NCI-H526 (cell line): Measurements from ENCODE around the gene PIGX.
A peak's percentile ranks its signal among the peaks of the same experiment; 100 is the strongest.

ENCODE experiments used
- DNase-seq, 2 experiments: peaks; one replicate each; lab custom pipeline; 2025; lab: John Stamatoyannopoulos, UW

The PIGX gene

DNA sequence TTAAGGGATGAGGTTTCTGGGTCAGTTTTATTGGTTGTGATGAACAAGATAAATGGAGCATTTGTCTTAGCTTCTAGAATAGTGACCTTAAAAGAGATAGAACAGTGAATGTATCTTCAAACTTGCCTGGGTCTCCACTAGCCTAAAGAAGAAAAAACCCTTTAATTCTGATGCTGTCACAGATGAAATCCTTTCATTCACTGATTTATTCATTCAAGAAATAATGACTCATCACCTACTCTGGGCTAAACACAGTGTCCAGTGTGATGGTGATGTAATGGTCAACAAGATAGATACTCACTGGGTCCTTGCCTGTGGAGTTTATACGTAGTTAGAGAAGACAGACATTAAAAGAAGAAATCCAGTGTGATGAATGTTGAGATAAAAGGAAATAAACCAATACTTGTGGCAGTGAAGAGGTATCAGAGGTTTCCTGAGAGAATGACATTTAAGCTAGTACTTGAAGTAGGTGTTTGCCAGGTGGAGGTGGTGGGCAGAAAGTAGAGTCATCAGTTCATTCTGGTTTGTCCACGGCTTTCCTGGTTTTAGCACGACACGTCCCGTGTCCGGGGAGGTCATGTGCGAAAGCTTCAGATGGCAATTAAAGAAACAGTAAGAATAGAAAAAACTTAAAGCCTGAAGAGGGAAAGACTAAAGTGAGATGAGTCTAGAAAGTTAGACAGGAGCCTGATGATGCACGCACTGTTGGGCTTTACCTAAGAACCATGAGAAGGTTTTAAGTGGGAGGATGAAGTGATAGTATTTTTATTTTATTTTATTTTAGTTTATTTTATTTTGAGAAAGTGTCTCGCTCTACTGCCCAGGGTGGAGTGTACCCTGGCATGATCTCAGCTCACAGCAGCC lies 45.9 kb downstream of the PIGX start:
- DNase-seq = no peak

DNA sequence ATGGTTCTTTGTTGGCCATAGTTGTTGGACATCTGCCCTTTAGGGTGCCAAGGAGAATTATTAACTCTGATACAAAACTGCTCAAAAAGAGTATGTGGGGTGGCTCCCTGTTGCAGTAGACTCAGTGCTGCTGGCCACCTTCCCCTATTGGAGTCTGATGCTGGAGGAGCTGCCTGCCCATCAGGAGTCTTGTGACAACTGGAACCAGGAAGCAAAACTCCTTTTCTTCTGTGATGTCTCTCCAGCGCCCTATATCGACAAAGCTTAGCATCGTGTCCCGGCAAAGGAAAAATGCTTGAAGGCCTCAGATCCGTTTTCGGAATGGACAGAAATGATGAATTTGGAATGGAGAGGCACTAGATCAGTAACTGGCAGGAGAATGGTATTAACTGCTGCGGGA lies 51.0 kb downstream of the PIGX start:
- DNase-seq = no peak

DNA sequence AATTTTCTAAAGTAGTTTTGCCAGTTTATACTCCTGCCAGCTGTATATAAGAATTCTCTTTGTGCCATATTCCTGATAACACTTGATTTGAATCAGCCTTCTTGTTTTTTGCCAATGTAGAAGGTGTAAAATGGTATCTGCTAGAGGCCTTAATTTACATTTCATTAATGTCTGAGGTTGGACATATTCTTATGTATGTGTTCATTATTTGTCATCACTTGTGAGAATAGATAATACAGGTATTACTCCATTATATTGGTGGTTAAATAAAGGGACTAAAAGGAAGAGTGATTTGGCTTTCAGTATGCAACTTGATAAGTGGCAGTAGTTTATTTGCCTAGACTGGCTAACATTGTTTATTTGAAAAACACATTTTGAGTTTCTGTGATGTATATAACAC lies 53.3 kb downstream of the PIGX start:
- no peak for DNase-seq

DNA sequence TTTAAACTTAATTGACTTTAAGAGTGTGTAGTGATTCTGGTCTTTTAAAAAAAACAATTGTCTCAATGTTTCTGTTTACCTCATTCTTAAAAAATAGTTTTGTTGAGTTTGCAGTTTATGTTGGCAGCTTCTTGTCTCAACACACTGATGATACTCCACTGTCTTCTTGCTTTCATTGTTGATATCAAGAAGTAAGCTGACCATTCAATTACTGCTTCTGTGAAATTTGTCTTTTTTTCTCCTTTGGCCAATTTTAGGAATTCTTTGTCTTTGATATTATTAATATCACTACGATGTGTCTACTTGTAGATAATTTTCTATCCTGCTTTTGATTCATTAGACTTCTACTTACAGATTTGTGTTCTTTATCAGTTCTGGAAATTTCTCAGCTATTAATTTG lies 58.9 kb downstream of the PIGX start:
- no peak for DNase-seq

DNA sequence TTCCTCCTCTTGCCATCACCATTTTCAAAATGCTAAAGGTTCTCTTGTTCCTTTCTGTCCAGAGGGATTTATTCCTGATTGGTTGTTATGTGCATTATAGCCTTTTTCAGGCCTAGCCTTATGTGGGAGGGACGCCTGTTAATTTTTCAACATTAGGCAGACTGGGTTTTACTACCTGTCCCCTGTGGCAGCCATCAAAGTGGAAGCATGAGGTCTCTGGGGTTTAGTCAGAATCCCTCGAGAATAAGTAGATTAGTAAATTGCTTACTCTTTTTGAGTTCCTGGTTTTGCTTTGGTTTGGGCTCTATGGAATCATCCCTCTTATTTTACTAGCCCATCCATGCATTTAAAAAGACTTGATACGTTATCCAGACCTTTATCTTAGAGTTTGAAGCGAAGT lies 59.9 kb downstream of the PIGX start:
- no peak for DNase-seq

DNA sequence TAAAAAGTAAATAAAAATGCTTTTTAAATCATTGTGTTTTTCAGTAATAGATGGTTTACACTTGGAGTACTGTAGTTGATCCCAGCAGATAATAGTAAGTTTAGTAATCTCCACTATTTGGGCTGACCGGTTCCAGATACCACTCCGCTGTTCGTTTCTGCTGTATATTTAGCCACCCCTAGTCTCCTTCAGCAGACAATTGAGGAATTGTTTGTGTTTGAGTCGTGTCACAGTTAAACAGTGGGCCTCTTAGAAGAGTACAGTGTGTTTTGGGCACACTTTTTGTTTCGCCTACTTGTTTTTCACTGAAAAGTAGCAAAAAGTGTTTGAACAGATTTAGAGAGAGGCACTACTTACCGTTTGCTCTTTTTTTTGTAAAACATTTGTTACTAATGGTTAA lies 60.7 kb downstream of the PIGX start:
- no peak for DNase-seq

DNA sequence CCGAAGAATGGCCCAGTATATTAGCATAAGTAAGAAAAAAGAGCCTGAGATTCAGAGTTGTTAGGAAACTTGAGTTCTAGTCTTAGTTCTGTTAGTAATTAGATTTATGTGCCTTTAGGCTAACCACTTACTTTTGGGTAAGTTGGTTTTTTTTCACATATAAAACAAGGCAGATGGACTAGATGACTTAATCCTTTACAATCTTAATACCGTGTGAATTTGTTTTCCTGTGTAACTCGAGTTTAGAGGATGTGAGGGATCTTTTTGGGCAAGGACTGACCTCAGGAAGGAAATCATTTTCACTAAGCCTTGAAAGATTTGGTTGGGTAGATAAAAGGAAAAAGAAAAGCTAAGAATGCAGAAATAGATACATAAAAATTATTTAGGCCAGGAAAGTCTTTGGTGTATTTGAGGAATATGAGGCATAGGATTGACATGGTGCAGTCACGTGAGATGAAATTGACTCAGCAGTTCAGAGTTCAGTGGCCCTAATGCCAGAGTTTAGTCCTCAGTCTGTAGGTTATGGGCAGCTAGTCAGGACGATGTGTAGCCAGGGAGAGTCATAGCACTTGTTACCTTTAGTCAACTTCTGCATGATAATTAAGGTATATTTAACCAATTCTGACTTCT lies 62.1 kb downstream of the PIGX start:
- no peak for DNase-seq

DNA sequence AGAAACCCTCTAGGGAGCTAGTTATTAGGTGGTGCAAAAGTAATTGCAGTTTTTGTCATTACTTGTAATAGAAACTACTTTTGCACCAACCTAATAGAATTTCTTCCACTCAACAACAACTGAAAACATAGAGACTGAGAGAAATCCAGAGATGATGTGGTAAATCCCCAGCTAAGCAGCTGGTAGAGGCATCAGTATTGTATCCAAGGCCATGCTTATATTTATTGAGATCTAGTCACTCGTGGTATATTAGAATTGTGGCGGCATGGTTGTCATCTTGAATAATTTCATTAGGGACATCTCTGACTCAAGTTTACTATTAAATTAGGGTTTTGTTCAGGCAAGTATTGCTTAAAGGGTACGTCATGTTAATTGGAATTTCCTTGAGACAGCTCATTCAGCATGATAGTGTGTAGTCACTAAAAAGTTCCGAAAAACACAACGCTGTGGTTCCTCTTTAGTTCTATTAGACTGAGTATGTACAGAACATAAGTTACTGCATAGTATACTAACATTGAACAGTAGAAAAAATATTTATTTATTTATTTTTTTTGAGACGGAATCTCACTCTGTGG lies 62.8 kb downstream of the PIGX start:
- DNase-seq = no peak

DNA sequence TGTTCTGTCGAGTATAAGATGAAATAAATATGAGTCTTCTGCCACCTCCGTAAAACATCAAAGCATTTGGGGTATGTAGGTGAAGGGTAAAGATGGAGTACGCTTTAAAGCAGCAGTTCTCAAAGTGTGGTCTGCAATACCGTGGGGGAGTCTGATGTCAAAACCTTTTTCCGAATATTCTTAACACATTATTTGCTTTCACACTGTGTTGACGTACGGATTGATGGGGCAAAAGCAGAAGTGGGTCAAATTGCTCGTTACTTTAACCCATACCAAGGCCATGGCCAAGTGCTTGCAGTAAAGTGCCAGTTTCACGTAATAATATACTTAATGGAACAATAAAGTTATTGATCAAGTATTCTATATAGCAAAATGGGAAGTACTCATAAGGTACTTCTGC lies 63.8 kb downstream of the PIGX start:
- DNase-seq = no peak

DNA sequence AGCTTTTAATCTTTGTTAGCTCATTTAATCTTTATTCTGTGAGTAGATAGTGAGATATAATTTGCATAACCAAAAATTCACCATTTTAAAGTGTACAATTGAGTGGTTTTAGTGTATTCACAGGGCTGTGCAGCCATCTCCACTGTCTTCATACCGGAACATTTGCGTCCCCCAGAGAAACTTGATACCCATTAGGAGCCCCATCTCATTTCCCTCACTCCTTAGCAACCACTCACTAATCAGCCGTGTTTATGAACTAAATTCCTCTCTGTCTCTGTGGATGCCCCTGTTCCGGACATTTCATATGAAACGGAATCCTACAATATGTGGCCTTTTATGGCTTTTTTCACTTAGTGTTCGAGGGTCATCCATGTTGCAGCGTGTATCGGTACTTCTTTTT lies 65.7 kb downstream of the PIGX start:
- DNase-seq = peak in 1 of 2 experiments; percentile 2

DNA sequence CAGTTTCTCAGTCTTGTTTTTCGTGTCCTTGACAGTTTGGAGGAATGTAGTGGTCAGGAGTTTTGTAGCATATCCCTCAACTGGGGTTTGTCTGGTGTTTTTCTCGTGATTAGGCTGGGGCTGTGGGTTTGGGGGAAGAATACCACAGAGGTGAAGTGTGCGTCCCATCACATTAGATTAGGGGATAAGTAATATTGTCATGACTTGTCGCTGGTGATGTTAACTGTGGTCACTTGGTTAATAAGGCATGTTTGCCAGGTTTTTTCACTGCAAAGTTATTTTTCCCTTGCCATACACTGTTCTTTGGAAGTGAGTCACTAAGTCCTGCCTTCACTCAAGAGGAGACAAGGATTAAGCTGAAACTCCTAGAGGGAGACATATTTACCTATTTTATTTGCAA lies 66.6 kb downstream of the PIGX start:
- no peak for DNase-seq

DNA sequence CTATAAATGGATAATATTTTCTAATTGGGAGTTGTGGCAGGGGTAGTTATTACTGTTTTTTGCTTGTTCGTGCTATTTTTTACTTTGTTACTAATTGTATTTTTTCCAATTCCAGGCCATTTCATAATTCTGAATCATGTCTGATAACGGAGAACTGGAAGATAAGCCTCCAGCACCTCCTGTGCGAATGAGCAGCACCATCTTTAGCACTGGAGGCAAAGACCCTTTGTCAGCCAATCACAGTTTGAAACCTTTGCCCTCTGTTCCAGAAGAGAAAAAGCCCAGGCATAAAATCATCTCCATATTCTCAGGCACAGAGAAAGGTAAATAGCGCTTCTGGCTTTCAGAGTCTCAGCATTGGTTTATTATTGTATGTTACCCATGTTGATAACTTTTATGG lies 70.3 kb downstream of the PIGX start:
- DNase-seq = no peak
